Cardiac muscle cell (in vitro differentiated cells and primary cell): ENCODE data around the gene MS4A18. TPM values are rescaled to one million over a fixed set of nuclear protein-coding genes. Genes with fewer than 3 reads are reported as not detected.
A peak's percentile ranks its signal among the peaks of the same experiment; 100 is the strongest.

Experiments used
- DNase-seq, 2 donors: peaks; one replicate each; pipeline versions ENCODE4 v3.0.0 to v3.0.0-alpha.2; 2010 to 2017; ENCODE audit warnings: low read depth in 1 of 2, low spot score in 1 of 2
- H3K27ac ChIP-seq: fragments of 200-600 bp; sonication (generic); 2 replicates; pipeline ENCODE4 v1.5.1; 2016
- H3K27me3 ChIP-seq: fragments of 200-600 bp; sonication (generic); 2 replicates; pipeline ENCODE4 v1.6.0; 2016; ENCODE audit warnings: control low read depth
- H3K36me3 ChIP-seq: fragments of 200-600 bp; sonication (generic); 2 replicates; pipeline ENCODE4 v1.5.1; 2016; ENCODE audit warnings: control low read depth
- H3K4me1 ChIP-seq: fragments of 200-600 bp; sonication (generic); 2 replicates; pipeline ENCODE4 v1.8.1; 2017; ENCODE audit warnings: low read depth, mild to moderate bottlenecking, mixed run types
- H3K4me3 ChIP-seq: fragments of 200-600 bp; sonication (generic); 2 replicates; pipeline ENCODE4 v1.5.1; 2016; ENCODE audit warnings: mild to moderate bottlenecking
- H3K9me3 ChIP-seq: fragments of 200-600 bp; sonication (generic); 2 replicates; pipeline ENCODE4 v1.5.1; 2017; ENCODE audit warnings: low read depth, mild to moderate bottlenecking, control low read depth
- CTCF ChIP-seq: IDR thresholded peaks from 2 replicates; pipeline ENCODE4 v1.5.1; 2012; ENCODE audit warnings: low read depth, mild to moderate bottlenecking, low read length
- polyA plus RNA-seq: library from polyadenylated mRNA; unstranded; fragments of >200 nt; fragmentation: Nextera tagmentation; extraction: Ambion mirVana; gene quantifications from 2 replicates; pipeline ENCODE4 v1.2.1, GENCODE V29; 2016
- total RNA-seq: library from RNA; depleted of rRNA; stranded (reverse); fragments of >200 nt; gene quantifications from 2 replicates; pipeline ENCODE4 v1.2.3, GENCODE V29; 2016

The MS4A18 gene
- total and polyA plus RNA-seq, 2 experiments from 2014 or later = not detected

- H3K27ac ChIP-seq = no peak overlapping the region
- H3K27me3 ChIP-seq = no peaks in the 10 kb centered on the region
- H3K4me1 ChIP-seq = no peaks in the 10 kb centered on the region
- H3K9me3 ChIP-seq = no peaks in the 10 kb centered on the region
- peak; percentile 89 to 96 for DNase-seq
- TF ChIP-seq CTCF = peak; percentile 83
- H3K36me3 ChIP-seq = no peaks in the 10 kb centered on the region
- no peak overlapping the region for H3K4me3 ChIP-seq
Observed at GRCh38 chr11:60775420-60775961, 51.0 kb downstream of the MS4A18 start.

- no peak for DNase-seq
- no peak for TF ChIP-seq CTCF
- H3K4me1 ChIP-seq = no peaks in the 10 kb centered on the region
- H3K4me3 ChIP-seq = no peak overlapping the region
- no peaks in the 10 kb centered on the region for H3K9me3 ChIP-seq
- H3K27me3 ChIP-seq = no peaks in the 10 kb centered on the region
- H3K27ac ChIP-seq = no peak overlapping the region
- H3K36me3 ChIP-seq = no peaks in the 10 kb centered on the region
Observed at GRCh38 chr11:60776167-60776566, 51.6 kb downstream of the MS4A18 start.

GRCh38 chr11:60777106-60777505 is 52.6 kb downstream of the MS4A18 start:
- TF ChIP-seq CTCF = no peak

GRCh38 chr11:60777572-60777971 is 53.1 kb downstream of the MS4A18 start:
- H3K9me3 ChIP-seq = no peaks in the 10 kb centered on the region
- no peaks in the 10 kb centered on the region for H3K4me1 ChIP-seq
- H3K27me3 ChIP-seq = no peaks in the 10 kb centered on the region
- H3K36me3 ChIP-seq = no peaks in the 10 kb centered on the region
- DNase-seq = peak in 1 of 2 donors; percentile 84
- no peak overlapping the region for H3K4me3 ChIP-seq
- no peak overlapping the region for H3K27ac ChIP-seq
- no peak for TF ChIP-seq CTCF

More at GRCh38 chr11:60777106-60777505, 52.6 kb downstream of the MS4A18 start:
- DNase-seq = no peak
- Histone ChIP-seq H3K27ac (no peak overlapping the region), H3K36me3 (no peaks in the 10 kb centered on the region), H3K9me3 (no peaks in the 10 kb centered on the region), H3K4me1 (no peaks in the 10 kb centered on the region), H3K27me3 (no peaks in the 10 kb centered on the region), H3K4me3 (no peak overlapping the region)

- no peaks in the 10 kb centered on the region for H3K36me3 ChIP-seq
- H3K9me3 ChIP-seq = no peaks in the 10 kb centered on the region
- no peak for DNase-seq
- H3K27me3 ChIP-seq = no peaks in the 10 kb centered on the region
- no peak overlapping the region for H3K27ac ChIP-seq
- no peak overlapping the region for H3K4me3 ChIP-seq
- H3K4me1 ChIP-seq = no peaks in the 10 kb centered on the region
- no peak for TF ChIP-seq CTCF
Observed at GRCh38 chr11:60780065-60780464, 55.5 kb downstream of the MS4A18 start.
